GM12864 (cell line): Measurements from ENCODE around the gene SESN2.
A peak's percentile ranks its signal among the peaks of the same experiment; 100 is the strongest.

Experiments used
- DNase-seq: peaks from one replicate; pipeline ENCODE4 v3.0.0-alpha.2; 2011; ENCODE audit warnings: low read depth
- H3K4me3 ChIP-seq: 2 replicates; pipeline ENCODE4 v1.5.1; 2011; ENCODE audit warnings: mild to moderate bottlenecking, low read depth, low read length, control low read depth
- CTCF ChIP-seq: IDR thresholded peaks from 2 replicates; pipeline ENCODE4 v1.5.1; 2011; ENCODE audit warnings: low read depth, mild to moderate bottlenecking, moderate library complexity, low read length, control low read depth, inconsistent platforms; ENCODE audit errors: missing control alignments

SESN2 gene

GRCh38 chr1:28233264-28233606 lies 26.1 kb upstream of the SESN2 start:
- no peak overlapping the region; the same call in 1 of the 2 replicates for H3K4me3 ChIP-seq
- TF ChIP-seq CTCF, result no peak

GRCh38 chr1:28235755-28236655 lies 23.3 kb upstream of the SESN2 start, which contains the start of gene ATP5IF1:
TSS of gene ATP5IF1 (plus strand) at chr1:28236124. CDS start at chr1:28236184, 60 bp downstream.
- TF ChIP-seq CTCF, result no peak
- peak; percentile 96 for DNase-seq
- peak within 1 kb of the TSS; percentile 94 for H3K4me3 ChIP-seq

More at GRCh38 chr1:28233264-28233606, 26.1 kb upstream of the SESN2 start:
- no peak for DNase-seq

GRCh38 chr1:28236656-28237322 lies 22.5 kb upstream of the SESN2 start:
- peak overlapping the region; percentile 94 for H3K4me3 ChIP-seq
- DNase-seq, result no peak

GRCh38 chr1:28239004-28239403 lies 20.3 kb upstream of the SESN2 start:
- no peak for TF ChIP-seq CTCF
- no peak overlapping the region for H3K4me3 ChIP-seq
- no peak for DNase-seq

More at GRCh38 chr1:28236656-28237322, 22.5 kb upstream of the SESN2 start:
- TF ChIP-seq CTCF, result no peak

- no peak for DNase-seq
- H3K4me3 ChIP-seq, result no peak overlapping the region
- TF ChIP-seq CTCF, result no peak
These were observed 19.3 kb upstream of the SESN2 start for GRCh38 chr1:28240024-28240423.

GRCh38 chr1:28241638-28242241 lies 17.6 kb upstream of the SESN2 start:
- DNase-seq, result no peak
- H3K4me3 ChIP-seq, result no peak overlapping the region
- no peak for TF ChIP-seq CTCF
